ENCODE results near the gene PRR5. TPM values are rescaled to one million over a fixed set of nuclear protein-coding genes. Genes with fewer than 3 reads are reported as not detected.

PRR5 gene
- total RNA-seq, 4 donors from 2014 or later = 0.29 to 20.0 (median 10.8) TPM

DNA sequence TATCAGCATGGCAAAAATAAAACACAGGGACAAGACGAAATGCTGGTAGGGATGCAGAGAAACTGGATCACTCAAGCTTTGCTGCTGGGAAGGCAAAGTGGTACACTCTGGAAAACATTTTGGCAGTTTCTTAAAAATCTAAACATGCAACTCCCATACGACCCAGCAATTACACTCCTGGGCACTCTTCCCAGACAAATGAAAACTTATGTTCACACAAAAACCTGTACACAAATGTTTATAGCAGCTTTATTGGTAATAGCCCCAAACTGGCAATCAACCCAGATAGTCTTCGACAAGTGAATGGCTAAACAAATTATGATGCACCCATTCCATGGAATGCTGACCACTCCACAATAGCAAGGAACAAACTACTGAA, 35.8 kb upstream of the PRR5 start:
- H3K27me3 ChIP-seq = no peaks in the 10 kb centered on the region
- H3K4me3 ChIP-seq = no peak overlapping the region
- DNase-seq = no peak
- TF ChIP-seq, protein P1, sequence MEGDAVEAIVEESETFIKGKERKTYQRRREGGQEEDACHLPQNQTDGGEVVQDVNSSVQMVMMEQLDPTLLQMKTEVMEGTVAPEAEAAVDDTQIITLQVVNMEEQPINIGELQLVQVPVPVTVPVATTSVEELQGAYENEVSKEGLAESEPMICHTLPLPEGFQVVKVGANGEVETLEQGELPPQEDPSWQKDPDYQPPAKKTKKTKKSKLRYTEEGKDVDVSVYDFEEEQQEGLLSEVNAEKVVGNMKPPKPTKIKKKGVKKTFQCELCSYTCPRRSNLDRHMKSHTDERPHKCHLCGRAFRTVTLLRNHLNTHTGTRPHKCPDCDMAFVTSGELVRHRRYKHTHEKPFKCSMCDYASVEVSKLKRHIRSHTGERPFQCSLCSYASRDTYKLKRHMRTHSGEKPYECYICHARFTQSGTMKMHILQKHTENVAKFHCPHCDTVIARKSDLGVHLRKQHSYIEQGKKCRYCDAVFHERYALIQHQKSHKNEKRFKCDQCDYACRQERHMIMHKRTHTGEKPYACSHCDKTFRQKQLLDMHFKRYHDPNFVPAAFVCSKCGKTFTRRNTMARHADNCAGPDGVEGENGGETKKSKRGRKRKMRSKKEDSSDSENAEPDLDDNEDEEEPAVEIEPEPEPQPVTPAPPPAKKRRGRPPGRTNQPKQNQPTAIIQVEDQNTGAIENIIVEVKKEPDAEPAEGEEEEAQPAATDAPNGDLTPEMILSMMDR (IDR thresholded peaks at IDR 0.05) = no peak
- TF ChIP-seq POLR2A (IDR thresholded peaks at IDR 0.05) = no peak
- H3K9me3 ChIP-seq = no peaks in the 10 kb centered on the region
- no peaks in the 10 kb centered on the region for H3K36me3 ChIP-seq
- no peak overlapping the region for H3K27ac ChIP-seq
- peaks cover 0 to 9% of the 10 kb centered on the region in 2 donors for H3K4me1 ChIP-seq
- intact Hi-C loops (cut with DNase I; ENCODE audit: low total_unique reads) = no loop called here

DNA sequence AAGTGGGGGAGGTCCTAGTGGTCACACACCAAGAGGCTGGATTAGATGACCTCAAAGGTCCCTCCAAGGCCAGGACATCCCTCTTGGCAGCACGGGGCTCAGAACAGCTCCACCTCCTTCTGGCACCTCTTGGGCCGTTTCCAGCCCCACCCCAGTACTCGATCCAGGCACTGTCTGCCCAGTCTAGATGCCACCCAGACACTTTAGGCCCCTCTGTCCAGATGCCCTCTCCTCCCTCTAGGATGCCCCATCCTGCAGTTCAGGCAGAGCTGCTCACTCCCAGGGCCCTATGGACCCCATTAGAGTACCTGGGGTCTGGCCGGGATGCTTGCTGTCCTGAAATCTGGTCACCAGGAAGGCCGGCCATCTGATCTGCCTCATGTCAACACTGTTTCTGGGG, 34.7 kb upstream of the PRR5 start:
- no peak overlapping the region for H3K27ac ChIP-seq
- H3K9me3 ChIP-seq = no peaks in the 10 kb centered on the region
- no peaks in the 10 kb centered on the region for H3K36me3 ChIP-seq
- no peaks in the 10 kb centered on the region for H3K27me3 ChIP-seq
- no peak for DNase-seq
- TF ChIP-seq, protein P1 (IDR thresholded peaks at IDR 0.05) = no peak
- no peak for TF ChIP-seq POLR2A (IDR thresholded peaks at IDR 0.05)
- peaks cover 0 to 9% of the 10 kb centered on the region in 2 donors for H3K4me1 ChIP-seq
- no peak overlapping the region for H3K4me3 ChIP-seq
- intact Hi-C loops (cut with DNase I; ENCODE audit: low total_unique reads) = no loop called here

DNA sequence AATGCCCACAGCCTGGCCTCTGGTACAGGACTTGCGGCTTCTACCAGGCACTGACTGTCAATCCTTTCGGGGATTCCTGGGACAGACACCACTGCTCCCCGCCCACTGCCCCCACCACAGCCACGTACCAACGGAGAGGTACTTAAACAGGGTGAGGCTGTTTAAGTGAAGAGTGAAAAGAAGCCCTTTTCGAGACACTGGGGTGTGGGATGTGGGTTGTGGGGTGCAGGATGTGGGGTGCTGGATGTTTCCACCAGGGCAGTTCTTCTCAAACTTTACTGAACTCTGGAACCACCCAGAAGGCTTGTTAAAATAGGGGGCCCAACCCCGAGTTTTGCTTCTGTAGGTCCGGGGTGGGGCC, 34.2 kb upstream of the PRR5 start:
- H3K27me3 ChIP-seq = no peaks in the 10 kb centered on the region
- H3K9me3 ChIP-seq = no peaks in the 10 kb centered on the region
- no peaks in the 10 kb centered on the region for H3K36me3 ChIP-seq
- TF ChIP-seq, protein P1 (IDR thresholded peaks at IDR 0.05) = no peak
- no peak for TF ChIP-seq POLR2A (IDR thresholded peaks at IDR 0.05)
- intact Hi-C loops (cut with DNase I; ENCODE audit: low total_unique reads) = no loop called here
- no peak for DNase-seq
- peak overlapping the region; percentile 27 to 58 for H3K4me3 ChIP-seq
- H3K27ac ChIP-seq = peak overlapping the region; percentile 69 to 75
- H3K4me1 ChIP-seq = peaks cover 0 to 9% of the 10 kb centered on the region in 2 donors

DNA sequence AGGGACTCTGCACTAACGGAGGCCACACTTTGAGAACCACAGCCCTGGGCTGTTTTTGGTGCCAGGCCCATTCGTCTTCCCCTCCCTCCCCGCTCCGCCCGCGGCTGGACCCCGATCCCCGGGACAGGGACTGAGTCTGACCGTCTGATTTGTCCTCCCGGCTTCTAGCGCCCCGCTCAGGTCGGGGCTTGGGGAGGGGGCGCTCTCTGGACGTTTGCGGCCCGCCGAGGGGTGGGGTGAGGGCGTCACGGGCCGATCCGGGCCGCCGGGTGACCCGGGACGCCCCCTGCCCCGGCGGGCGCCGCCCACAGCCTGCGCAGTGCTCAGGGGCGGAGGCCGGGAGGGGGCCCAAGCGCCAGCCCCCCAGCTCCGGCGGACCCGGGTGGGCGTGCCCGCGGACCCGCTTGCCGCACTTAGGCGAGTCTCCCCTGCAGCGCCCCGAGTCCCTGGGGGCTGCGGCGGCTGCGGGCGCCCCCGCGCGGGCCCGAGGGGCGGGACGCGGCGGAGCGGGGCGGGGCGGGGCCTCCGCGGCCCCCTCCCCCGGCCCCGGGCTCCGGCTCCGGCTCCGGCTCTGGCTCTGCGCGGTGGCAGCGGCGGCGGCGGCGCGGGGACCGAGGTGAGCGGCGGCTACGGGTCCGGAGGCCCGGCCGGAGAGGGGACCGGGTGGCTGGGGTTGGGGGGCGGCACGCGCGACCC, 33.7 kb upstream of the PRR5 start:
- H3K9me3 ChIP-seq = no peaks in the 10 kb centered on the region
- DNase-seq = no peak
- peak overlapping the region; percentile 27 to 58 for H3K4me3 ChIP-seq
- intact Hi-C loops (cut with DNase I; ENCODE audit: low total_unique reads) = no loop called here
- H3K4me1 ChIP-seq = peaks cover 0 to 9% of the 10 kb centered on the region in 2 donors
- H3K27me3 ChIP-seq = no peaks in the 10 kb centered on the region
- TF ChIP-seq POLR2A (IDR thresholded peaks at IDR 0.05) = no peak
- TF ChIP-seq, protein P1 (IDR thresholded peaks at IDR 0.05) = no peak
- H3K36me3 ChIP-seq = no peaks in the 10 kb centered on the region
- H3K27ac ChIP-seq = peak overlapping the region; percentile 69 to 75

DNA sequence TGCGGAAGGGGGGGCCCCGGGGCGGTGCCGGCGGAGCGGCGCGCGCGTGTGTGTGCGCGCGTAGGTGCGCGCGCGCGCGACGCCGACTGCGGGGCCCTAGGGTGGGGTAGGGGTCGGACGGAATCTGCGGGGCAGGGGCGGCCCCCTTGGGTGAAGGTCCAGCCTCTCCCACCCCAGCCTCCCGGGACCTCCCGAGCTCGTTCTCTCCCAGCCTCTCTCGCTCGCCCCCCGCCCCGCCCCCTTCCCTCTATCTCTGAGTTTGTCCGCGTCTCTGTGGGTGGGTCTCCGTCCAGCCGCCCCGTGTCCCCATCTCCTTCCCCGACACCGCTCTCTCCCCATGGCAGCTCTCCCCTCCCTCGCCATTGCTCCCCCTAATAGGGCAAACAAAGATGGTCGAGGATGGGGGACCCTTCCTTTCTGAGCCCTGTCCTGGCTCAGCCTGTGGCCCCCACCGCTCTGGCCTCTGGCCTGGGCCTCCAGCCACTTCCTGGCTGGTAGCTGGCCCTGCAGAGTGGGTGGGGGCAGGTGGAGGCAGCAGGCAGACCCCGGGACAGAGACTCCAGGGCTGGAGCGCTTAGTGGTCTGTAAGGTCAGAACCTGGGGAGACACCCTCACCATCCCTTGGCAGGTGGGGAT, 33.0 kb upstream of the PRR5 start:
- H3K36me3 ChIP-seq = no peaks in the 10 kb centered on the region
- H3K4me3 ChIP-seq = peak overlapping the region; percentile 27 to 58
- no peaks in the 10 kb centered on the region for H3K9me3 ChIP-seq
- no peaks in the 10 kb centered on the region for H3K27me3 ChIP-seq
- intact Hi-C loops (cut with DNase I; ENCODE audit: low total_unique reads) = no loop called here
- peaks cover 0 to 9% of the 10 kb centered on the region in 2 donors for H3K4me1 ChIP-seq
- no peak for TF ChIP-seq POLR2A (IDR thresholded peaks at IDR 0.05)
- TF ChIP-seq, protein P1 (IDR thresholded peaks at IDR 0.05) = no peak
- no peak for DNase-seq
- H3K27ac ChIP-seq = peak overlapping the region in 1 of 2 donors; percentile 69
